ENCODE data around the gene SCNN1G.

DNA sequence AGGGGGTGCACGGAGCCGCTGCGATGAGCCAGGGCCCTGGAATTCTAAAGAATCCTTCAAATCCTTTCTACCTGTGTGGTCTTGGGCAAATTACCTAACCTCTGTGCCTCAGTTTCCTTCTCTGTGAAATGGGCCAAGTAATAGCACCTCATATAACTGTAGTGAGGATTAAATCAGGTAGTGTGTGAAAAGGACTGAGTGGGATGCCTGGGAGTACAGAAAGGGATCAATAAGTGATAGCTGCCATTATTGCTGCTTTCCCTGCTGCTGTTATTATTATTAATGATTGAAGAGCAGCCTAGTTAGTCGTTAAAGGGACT, 958 bp downstream of the SCNN1G start:
- TF ChIP-seq EP300 (IDR thresholded peaks at IDR 0.05) (no peak), CTCF (IDR thresholded peaks at IDR 0.05) (no peak), POLR2AphosphoS5 (IDR thresholded peaks at IDR 0.05) (no peak)

All from gastroesophageal sphincter (tissue), 3 donors.